ENCODE measurements around the gene SUCNR1. TPM values are rescaled to one million over a fixed set of nuclear protein-coding genes. Genes with fewer than 3 reads are reported as not detected.

The SUCNR1 gene
- total RNA-seq, 1 donor from 2014 or later, result 0.07 TPM

- peaks cover 8% of the 10 kb centered on the region for H3K9me3 Mint-ChIP-seq (ENCODE audit: low read depth)
- H3K27ac Mint-ChIP-seq, result no peak overlapping the region
- no peaks in the 10 kb centered on the region for H3K27me3 Mint-ChIP-seq
- H3K4me1 Mint-ChIP-seq (ENCODE audit: low read depth), result no peaks in the 10 kb centered on the region
- H3K36me3 Mint-ChIP-seq (ENCODE audit: insufficient read depth), result no peaks in the 10 kb centered on the region
- no peak for DNase-seq (ENCODE audit: low spot score, unreplicated experiment)
- H3K4me3 Mint-ChIP-seq (ENCODE audit: low read depth), result no peak overlapping the region
- TF ChIP-seq CTCF (IDR thresholded peaks at IDR 0.05; ENCODE audit: unreplicated experiment), result no peak
These were observed 38.6 kb downstream of the SUCNR1 start for GRCh38 chr3:151912028-151912427.

- Mint-ChIP-seq H3K36me3 (ENCODE audit: insufficient read depth) (no peaks in the 10 kb centered on the region), H3K9me3 (ENCODE audit: low read depth) (peaks cover 4% of the 10 kb centered on the region), H3K4me3 (ENCODE audit: low read depth) (no peak overlapping the region), H3K27me3 (no peaks in the 10 kb centered on the region), H3K4me1 (ENCODE audit: low read depth) (no peaks in the 10 kb centered on the region), H3K27ac (no peak overlapping the region)
- TF ChIP-seq CTCF (IDR thresholded peaks at IDR 0.05; ENCODE audit: unreplicated experiment), result no peak
- DNase-seq (ENCODE audit: low spot score, unreplicated experiment), result no peak
These were observed 43.3 kb downstream of the SUCNR1 start for GRCh38 chr3:151916781-151917180.

GRCh38 chr3:151918253-151919029 lies 45.0 kb downstream of the SUCNR1 start:
- Mint-ChIP-seq H3K27me3 (no peaks in the 10 kb centered on the region), H3K4me1 (ENCODE audit: low read depth) (no peaks in the 10 kb centered on the region), H3K9me3 (ENCODE audit: low read depth) (no peaks in the 10 kb centered on the region), H3K27ac (no peak overlapping the region), H3K4me3 (ENCODE audit: low read depth) (no peak overlapping the region), H3K36me3 (ENCODE audit: insufficient read depth) (no peaks in the 10 kb centered on the region)
- DNase-seq (ENCODE audit: low spot score, unreplicated experiment), result no peak
- peak; percentile 71 for TF ChIP-seq CTCF (IDR thresholded peaks at IDR 0.05; ENCODE audit: unreplicated experiment)

- Mint-ChIP-seq H3K4me1 (ENCODE audit: low read depth) (no peaks in the 10 kb centered on the region), H3K27me3 (no peaks in the 10 kb centered on the region), H3K4me3 (ENCODE audit: low read depth) (no peak overlapping the region), H3K27ac (no peak overlapping the region), H3K36me3 (ENCODE audit: insufficient read depth) (no peaks in the 10 kb centered on the region), H3K9me3 (ENCODE audit: low read depth) (no peaks in the 10 kb centered on the region)
- TF ChIP-seq CTCF (IDR thresholded peaks at IDR 0.05; ENCODE audit: unreplicated experiment), result no peak
- no peak for DNase-seq (ENCODE audit: low spot score, unreplicated experiment)
These were observed 45.5 kb downstream of the SUCNR1 start for GRCh38 chr3:151919030-151919328.

GRCh38 chr3:151919446-151919845 lies 46.0 kb downstream of the SUCNR1 start:
- Mint-ChIP-seq H3K9me3 (ENCODE audit: low read depth) (no peaks in the 10 kb centered on the region), H3K4me1 (ENCODE audit: low read depth) (no peaks in the 10 kb centered on the region), H3K27ac (no peak overlapping the region), H3K27me3 (no peaks in the 10 kb centered on the region), H3K36me3 (ENCODE audit: insufficient read depth) (no peaks in the 10 kb centered on the region), H3K4me3 (ENCODE audit: low read depth) (no peak overlapping the region)
- no peak for DNase-seq (ENCODE audit: low spot score, unreplicated experiment)
- TF ChIP-seq CTCF (IDR thresholded peaks at IDR 0.05; ENCODE audit: unreplicated experiment), result no peak
